RKO (cell line): ENCODE measurements around the gene ZNF385D.

Experiments used
- DNase-seq: peaks from one replicate; pipeline ENCODE4 v3.0.0-alpha.2; 2016; ENCODE audit warnings: low spot score

The ZNF385D gene

GRCh38 chr3:21673393-21673792 is 77.6 kb downstream of the ZNF385D start:
- DNase-seq: no peak

- peak; percentile 83 for DNase-seq
These were observed 78.7 kb downstream of the ZNF385D start for GRCh38 chr3:21672303-21672702.

- DNase-seq: no peak
These were observed 80.6 kb downstream of the ZNF385D start for GRCh38 chr3:21670386-21670785.

GRCh38 chr3:21668012-21668411 is 83.0 kb downstream of the ZNF385D start:
- DNase-seq: no peak

GRCh38 chr3:21665444-21666100 is 85.4 kb downstream of the ZNF385D start:
- DNase-seq: no peak

GRCh38 chr3:21664996-21665395 is 86.0 kb downstream of the ZNF385D start:
- no peak for DNase-seq

- DNase-seq: no peak
These were observed 88.6 kb downstream of the ZNF385D start for GRCh38 chr3:21662403-21662802.

GRCh38 chr3:21654662-21655061 is 96.3 kb downstream of the ZNF385D start:
- DNase-seq: no peak

GRCh38 chr3:21654241-21654640 is 96.8 kb downstream of the ZNF385D start:
- DNase-seq: no peak

- DNase-seq: no peak
These were observed 101.5 kb downstream of the ZNF385D start for GRCh38 chr3:21649519-21649918.

- DNase-seq: no peak
These were observed 103.0 kb downstream of the ZNF385D start for GRCh38 chr3:21647961-21648360.

GRCh38 chr3:21645121-21645897 is 105.7 kb downstream of the ZNF385D start:
- DNase-seq: no peak

- DNase-seq: no peak
These were observed 106.7 kb downstream of the ZNF385D start for GRCh38 chr3:21644268-21644667.

- DNase-seq: no peak
These were observed 107.3 kb downstream of the ZNF385D start for GRCh38 chr3:21643752-21644151.

- DNase-seq: no peak
These were observed 108.6 kb downstream of the ZNF385D start for GRCh38 chr3:21642433-21642832.

GRCh38 chr3:21641959-21642358 is 109.1 kb downstream of the ZNF385D start:
- no peak for DNase-seq

GRCh38 chr3:21638488-21638887 is 112.5 kb downstream of the ZNF385D start:
- no peak for DNase-seq

- DNase-seq: no peak
These were observed 116.9 kb downstream of the ZNF385D start for GRCh38 chr3:21634112-21634511.

GRCh38 chr3:21624524-21624923 is 126.5 kb downstream of the ZNF385D start:
- no peak for DNase-seq

- no peak for DNase-seq
These were observed 129.8 kb downstream of the ZNF385D start for GRCh38 chr3:21621181-21621651.

- no peak for DNase-seq
These were observed 130.4 kb downstream of the ZNF385D start for GRCh38 chr3:21620511-21621155.

GRCh38 chr3:21618695-21619094 is 132.3 kb downstream of the ZNF385D start:
- no peak for DNase-seq
